WTC11 (cell line): Measurements from ENCODE around the gene ADIPOR2.

Experiments
- CTCF ChIP-seq: fragments of 200-600 bp; IDR thresholded peaks from 2 replicates; pipeline ENCODE4 v1.8.0; 2022; ENCODE audit warnings: antibody characterized with exemption
- NR1H2 ChIP-seq: sonication (generic); formaldehyde crosslinking; IDR thresholded peaks from 2 replicates; pipeline ENCODE4 v1.9.0; 2021; ENCODE audit warnings: mild to moderate bottlenecking, moderate library complexity, missing genetic modification reagents

GRCh38 chr12:1724250-1724649, 33.4 kb downstream of the ADIPOR2 start:
- TF ChIP-seq NR1H2 = no peak
- no peak for TF ChIP-seq CTCF
